ENCODE data around the gene CLEC18B.
"Not testable (repeated sequence)": the region's sequence is repeated elsewhere in the genome, so short reads cannot be mapped to it uniquely, and the experiment has no call there.

Gene CLEC18B

GRCh38 chr16:74420612-74421481 is at the start of gene CLEC18B:
CLEC18B (minus strand) TSS chr16:74421478; CDS start chr16:74421270, 208 bp downstream.
- DNase-seq; H3K27me3 ChIP-seq; intact Hi-C loops (cut with DNase I; ENCODE audit: low total_unique reads); H3K9me3 ChIP-seq; H3K36me3 ChIP-seq; H3K4me3 ChIP-seq; H3K4me1 ChIP-seq; H3K27ac ChIP-seq: not testable (repeated sequence)

- TF ChIP-seq CTCF (IDR thresholded peaks at IDR 0.05), result no peak
- intact Hi-C loops (cut with DNase I; ENCODE audit: low total_unique reads), result no loop called here
- Histone ChIP-seq H3K9me3 (no peaks in the 10 kb centered on the region), H3K36me3 (peaks cover 91 to 97% (median 92%) of the 10 kb centered on the region in 3 donors), H3K4me1 (no peaks in the 10 kb centered on the region), H3K27me3 (no peaks in the 10 kb centered on the region), H3K27ac (no peak overlapping the region), H3K4me3 (no peak overlapping the region)
- no peak for DNase-seq
These were observed 48.7 kb upstream of the CLEC18B start for GRCh38 chr16:74469946-74470478.

GRCh38 chr16:74468807-74469525 is 47.7 kb upstream of the CLEC18B start:
- Histone ChIP-seq H3K4me1 (no peaks in the 10 kb centered on the region), H3K4me3 (no peak overlapping the region), H3K9me3 (no peaks in the 10 kb centered on the region), H3K36me3 (peaks cover 91 to 97% (median 93%) of the 10 kb centered on the region in 3 donors), H3K27ac (no peak overlapping the region), H3K27me3 (no peaks in the 10 kb centered on the region)
- TF ChIP-seq CTCF (IDR thresholded peaks at IDR 0.05), result no peak
- intact Hi-C loops (cut with DNase I; ENCODE audit: low total_unique reads), result no loop called here
- DNase-seq, result no peak

GRCh38 chr16:74466872-74467271 is 45.6 kb upstream of the CLEC18B start:
- H3K4me1 ChIP-seq, result no peaks in the 10 kb centered on the region
- H3K27ac ChIP-seq, result no peak overlapping the region
- peaks cover 91 to 98% (median 94%) of the 10 kb centered on the region in 3 donors for H3K36me3 ChIP-seq
- intact Hi-C loops (cut with DNase I; ENCODE audit: low total_unique reads), result no loop called here
- H3K4me3 ChIP-seq, result no peak overlapping the region
- no peaks in the 10 kb centered on the region for H3K9me3 ChIP-seq
- DNase-seq, result no peak
- TF ChIP-seq CTCF (IDR thresholded peaks at IDR 0.05), result no peak
- H3K27me3 ChIP-seq, result no peaks in the 10 kb centered on the region

DNA sequence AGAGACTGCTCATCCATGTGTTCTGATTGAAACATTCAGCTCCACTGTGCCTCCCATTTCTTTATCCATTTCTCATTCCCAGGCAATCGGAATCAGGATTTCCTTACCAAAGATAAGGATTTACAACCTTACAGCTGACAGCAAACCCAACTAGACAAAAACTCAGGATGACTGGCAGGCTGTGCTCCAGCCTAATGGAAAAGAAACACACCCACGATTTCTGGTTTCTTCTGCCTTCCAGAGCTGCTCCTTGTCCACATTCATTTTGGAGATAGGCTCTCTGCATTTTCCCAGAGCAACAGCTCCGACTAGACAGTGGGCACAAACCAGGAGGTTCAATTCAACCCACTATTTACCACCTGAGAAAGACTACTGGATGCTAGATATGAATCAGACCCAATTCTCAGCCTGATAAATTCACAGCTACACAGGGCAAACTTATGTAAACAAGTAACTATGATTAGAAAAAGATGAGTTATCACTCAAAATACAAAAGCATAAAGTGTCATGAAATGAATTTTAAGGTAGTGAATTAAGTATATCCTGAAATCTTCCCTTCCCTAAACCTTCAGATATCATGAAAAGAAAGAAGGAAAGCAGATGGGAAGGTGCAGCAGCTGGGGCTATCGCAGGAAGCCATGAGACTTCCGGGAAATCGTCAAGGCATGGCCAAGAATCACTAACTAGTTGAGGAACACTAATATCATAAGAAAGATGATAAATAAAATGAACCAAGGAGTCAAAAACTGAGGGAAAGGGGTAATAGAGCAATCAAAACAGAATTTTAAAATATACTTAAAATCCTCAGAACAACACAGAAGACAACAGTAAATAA is 44.8 kb upstream of the CLEC18B start:
- no peak for TF ChIP-seq CTCF (IDR thresholded peaks at IDR 0.05)
- no peaks in the 10 kb centered on the region for H3K4me1 ChIP-seq
- intact Hi-C loops (cut with DNase I; ENCODE audit: low total_unique reads), result no loop called here
- H3K9me3 ChIP-seq, result no peaks in the 10 kb centered on the region
- DNase-seq, result no peak
- H3K36me3 ChIP-seq, result peaks cover 91 to 98% (median 94%) of the 10 kb centered on the region in 3 donors
- H3K27ac ChIP-seq, result no peak overlapping the region
- H3K4me3 ChIP-seq, result no peak overlapping the region
- H3K27me3 ChIP-seq, result no peaks in the 10 kb centered on the region
